NCI-H2081 treated with DMSO at 0.1 percent for 48 hours (cell line): ENCODE data around the gene CRB3.

Experiments
- DNase-seq: peaks from one replicate; lab custom pipeline; 2025; lab: John Stamatoyannopoulos, UW

The CRB3 gene

GRCh38 chr19:6466526-6467248 is 2.6 kb downstream of the CRB3 start:
- DNase-seq = no peak

DNA sequence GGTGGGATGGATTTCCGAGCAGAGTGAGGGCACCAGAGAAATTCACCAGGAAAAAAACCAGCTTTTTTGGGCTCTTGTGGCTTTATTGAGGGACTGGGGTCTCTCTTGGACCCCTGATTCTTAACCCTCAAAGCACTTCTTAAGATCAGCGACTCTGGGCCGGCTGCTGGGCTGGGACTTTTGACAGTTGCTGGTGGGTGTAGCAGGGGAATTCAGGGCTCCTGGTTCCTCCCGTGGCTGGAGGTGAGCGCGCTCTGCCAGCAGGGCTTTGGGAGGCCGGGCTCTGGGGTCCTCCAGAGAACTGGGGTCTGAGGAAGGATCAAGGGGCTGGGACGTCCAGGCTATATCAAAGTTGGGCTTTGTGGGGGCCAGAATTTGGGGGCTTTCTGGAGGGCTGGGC is 3.3 kb downstream of the CRB3 start:
- no peak for DNase-seq

GRCh38 chr19:6470173-6470572 is 6.1 kb downstream of the CRB3 start:
- no peak for DNase-seq

- no peak for DNase-seq
These were observed 7.0 kb downstream of the CRB3 start for GRCh38 chr19:6471076-6471475.

DNA sequence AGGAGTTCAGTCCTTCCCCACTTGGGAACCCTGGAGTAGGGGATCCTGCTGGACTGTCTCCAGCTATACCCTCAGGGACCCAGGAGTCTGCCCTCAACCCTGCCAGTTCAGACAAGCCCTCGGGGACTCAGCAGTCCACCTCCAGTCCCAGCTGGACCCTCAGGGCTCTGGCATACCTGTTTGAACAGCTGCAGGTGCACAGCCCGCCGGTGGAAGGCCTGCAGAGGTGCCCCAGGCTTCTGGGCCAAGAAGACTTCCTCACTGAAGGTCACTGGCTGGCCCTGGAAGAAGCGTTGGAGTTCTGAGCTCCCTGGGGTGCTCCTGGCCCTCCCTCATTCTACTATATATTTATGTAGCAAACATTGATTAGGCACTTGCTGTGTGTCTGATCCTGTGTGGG is 8.6 kb downstream of the CRB3 start:
- DNase-seq = no peak

DNA sequence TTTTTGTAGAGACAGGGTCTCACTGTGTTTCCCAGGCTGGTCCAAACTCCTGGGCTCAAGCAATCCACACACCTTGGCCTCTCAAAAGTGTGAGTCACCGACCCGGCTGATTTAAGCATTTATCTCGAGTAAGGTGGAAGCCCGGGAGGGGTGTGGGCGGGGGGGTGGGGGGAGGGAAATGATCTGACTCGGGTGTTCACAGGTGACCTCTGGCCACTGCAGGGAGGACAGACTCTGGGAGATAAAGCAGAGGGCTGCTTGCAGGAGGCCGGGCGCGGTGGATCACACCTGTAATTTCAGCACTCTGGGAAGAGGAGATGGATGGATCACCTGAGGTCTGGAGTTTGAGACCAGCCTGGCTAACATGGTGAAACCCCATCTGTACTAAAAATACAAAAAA is 9.6 kb downstream of the CRB3 start:
- no peak for DNase-seq

DNA sequence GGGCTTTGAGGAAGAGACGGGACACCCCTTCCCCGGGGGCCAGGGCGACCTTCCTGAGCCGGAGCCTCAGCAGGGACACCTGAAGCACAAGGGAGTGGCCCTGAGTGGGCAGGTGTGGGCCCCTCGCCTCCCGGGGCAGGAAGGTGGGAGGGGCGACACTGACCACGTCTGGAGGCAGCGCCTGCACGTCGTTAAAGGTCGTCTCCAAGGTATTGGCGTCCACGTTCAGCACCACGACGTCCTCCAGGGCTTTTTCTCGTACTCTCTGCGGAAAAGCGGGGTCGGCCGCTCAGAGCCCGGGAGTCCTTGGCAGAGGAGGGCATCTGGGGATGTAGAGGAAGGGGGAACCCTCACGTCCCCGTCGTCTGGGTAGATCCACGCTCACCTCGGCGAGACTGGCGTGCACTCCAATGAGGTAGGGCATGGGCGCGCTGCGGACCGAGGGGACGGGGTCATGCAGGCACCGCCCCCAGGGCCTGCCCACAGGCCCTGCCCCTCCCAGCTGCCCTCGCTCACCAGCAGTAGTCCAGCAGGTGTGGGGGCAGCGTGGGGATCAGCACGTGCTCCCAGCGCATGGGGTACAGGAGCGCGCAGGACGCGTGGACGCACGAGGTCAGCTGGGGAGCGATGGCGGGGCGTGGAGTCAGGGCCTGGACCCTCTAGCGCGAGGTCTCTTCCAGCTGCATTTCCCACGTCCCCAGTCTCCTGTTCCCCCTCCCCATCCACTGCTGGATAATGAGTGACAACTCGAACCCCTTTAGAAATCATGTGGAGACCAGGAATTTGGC is 11.4 kb downstream of the CRB3 start:
- DNase-seq = no peak

DNA sequence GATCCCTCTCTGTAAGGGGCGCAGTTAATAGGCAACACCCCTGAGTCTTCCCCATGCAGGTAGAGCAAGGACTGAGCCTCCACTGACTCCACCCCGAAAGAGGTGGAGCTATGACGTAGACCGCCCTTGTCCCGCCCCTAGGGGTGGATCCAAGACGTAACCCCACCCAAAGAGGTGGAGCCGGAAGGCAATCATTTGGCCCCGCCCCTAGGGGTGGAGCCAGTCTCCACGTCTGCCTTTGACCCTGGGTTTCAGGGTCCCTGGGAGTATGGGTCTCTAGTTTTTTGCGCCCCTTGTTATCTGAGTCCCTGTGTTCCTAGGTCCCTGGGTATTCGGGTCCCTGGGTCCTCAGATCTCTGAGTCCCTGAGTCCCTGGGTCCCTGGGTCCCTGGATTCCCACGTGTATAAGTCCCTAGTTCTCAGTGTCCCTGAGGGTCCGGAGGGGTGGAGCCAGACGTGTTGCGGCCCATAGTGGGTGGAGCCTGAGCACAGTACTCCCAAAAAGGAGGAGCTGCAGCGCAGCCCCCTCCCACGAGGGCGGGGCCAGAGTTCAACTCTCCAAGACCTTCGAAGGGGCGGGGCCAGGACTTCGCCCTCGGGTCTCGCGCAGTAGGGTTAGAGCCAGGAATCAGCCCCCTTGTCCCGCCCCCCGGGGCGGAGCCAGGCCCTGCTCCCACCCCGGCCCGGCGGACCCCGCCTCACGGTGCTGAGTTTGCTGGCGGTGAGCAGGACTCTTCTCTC is 12.3 kb downstream of the CRB3 start:
- DNase-seq = no peak

- DNase-seq = no peak
These were observed 12.9 kb downstream of the CRB3 start for GRCh38 chr19:6476896-6477431.

DNA sequence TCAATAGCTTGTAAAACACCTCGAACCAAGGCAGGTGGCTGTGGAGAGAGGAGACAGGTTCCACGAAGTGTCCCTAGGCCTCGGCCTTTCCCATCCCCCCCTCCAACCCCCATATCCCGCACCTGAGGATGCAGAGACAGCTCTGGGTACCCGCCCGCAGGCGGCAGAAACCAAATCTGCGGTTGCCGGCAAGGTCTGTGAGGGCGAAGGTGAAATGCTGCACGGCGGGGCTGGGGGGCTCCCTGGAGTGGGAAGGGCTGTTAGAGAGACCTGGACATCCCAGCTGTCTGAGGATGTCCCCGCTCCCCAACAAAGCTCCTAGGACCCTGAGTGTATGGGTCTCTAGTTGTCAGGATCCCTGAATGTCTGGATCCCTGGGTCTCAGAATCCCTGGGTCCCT is 14.7 kb downstream of the CRB3 start:
- no peak for DNase-seq

DNA sequence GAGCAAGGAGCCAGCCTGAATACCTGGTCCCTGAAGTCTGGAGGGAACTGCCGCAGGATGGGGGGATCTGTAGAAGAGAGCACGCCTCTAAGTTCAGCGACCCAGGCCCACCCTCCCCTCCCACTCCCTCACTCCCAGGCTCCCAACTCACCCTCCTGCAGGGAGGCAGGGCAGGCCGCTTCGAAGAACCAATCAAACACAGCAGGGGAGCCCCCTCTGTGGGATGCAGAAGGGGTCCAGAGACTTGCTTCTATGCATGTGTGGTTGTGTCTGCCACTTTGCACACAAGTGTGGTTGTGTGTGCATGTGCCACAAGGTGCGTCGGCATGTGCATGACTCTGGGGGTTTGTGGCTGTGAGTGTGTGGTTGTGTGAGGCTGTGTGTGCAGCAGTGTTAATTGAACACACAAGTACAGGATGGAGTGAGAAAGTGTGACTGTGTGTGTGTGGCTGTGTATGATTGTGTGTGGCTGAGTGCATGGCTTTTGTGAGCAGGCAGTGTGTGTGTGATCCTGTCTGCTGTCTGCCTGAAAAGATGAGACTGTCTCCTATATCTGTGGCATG is 15.8 kb downstream of the CRB3 start:
- no peak for DNase-seq

DNA sequence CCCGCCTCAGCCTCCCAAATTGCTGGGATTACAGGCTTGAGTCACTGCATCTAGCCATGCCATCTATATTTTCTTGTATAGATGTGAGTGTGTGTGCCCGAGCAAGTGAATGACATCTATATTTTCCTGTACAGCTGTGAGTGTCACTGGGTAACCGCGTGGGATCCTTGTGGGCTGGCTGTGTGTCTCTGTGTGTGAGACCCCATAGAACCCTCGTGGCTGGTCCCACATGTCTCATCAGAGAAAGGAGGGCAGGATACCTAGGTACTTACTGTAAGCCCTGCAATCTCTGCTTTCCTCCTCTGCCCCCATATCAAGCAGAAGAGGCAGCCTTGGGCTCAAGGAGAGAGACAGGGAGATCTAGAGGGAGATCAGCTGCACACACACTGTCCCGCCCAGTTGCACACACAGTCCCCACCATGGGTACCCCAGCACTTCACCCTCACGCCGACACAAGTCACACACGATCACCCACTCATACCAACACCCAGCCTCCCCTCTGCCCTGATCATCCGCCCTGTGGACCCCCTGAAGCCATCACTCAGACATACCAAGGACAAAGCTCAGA is 16.9 kb downstream of the CRB3 start:
- no peak for DNase-seq

GRCh38 chr19:6481541-6482342 is 17.7 kb downstream of the CRB3 start, which contains the start of gene DENND1C:
Gene DENND1C, minus strand, starts transcription at chr19:6481787. Its CDS starts 92 bp downstream, at chr19:6481695.
- DNase-seq = no peak

DNA sequence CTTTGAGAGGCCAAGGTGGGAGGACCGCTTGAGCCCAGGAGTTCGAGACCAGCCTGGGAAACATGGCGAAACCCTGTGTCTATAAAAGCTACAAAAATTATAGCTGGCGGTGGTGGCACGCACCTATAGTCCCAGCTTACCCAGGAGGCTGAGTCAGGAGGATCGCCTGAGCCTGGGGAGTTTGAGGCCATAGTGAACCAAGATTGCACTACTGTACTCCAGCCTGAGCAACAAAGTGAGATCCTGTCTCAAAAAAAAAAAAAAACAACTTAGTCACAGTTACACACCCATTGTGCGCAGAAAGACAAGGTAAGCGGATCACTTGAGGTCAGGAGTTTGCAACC is 18.2 kb downstream of the CRB3 start:
- no peak for DNase-seq

GRCh38 chr19:6483235-6483634 is 19.2 kb downstream of the CRB3 start:
- no peak for DNase-seq

GRCh38 chr19:6484230-6484629 is 20.2 kb downstream of the CRB3 start:
- no peak for DNase-seq

DNA sequence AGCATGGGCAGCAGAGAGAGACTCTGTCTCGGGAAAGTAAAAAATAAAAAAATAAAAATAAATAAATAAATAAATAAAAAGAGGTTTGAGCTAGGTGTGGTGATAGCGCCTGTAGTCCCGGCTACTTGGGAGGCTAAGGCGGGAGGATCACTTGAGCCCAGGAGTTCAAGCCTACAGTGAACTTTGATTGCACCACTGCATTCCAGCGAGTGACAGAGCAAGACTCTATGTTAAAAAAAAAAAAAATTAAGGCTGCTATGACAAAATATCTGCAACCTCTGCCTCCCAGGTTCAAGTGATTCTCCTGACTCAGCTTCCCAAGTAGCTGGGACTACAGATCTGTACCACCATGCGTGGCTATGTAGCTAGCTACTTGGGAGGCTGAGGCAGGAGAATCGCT is 20.8 kb downstream of the CRB3 start:
- no peak for DNase-seq

DNA sequence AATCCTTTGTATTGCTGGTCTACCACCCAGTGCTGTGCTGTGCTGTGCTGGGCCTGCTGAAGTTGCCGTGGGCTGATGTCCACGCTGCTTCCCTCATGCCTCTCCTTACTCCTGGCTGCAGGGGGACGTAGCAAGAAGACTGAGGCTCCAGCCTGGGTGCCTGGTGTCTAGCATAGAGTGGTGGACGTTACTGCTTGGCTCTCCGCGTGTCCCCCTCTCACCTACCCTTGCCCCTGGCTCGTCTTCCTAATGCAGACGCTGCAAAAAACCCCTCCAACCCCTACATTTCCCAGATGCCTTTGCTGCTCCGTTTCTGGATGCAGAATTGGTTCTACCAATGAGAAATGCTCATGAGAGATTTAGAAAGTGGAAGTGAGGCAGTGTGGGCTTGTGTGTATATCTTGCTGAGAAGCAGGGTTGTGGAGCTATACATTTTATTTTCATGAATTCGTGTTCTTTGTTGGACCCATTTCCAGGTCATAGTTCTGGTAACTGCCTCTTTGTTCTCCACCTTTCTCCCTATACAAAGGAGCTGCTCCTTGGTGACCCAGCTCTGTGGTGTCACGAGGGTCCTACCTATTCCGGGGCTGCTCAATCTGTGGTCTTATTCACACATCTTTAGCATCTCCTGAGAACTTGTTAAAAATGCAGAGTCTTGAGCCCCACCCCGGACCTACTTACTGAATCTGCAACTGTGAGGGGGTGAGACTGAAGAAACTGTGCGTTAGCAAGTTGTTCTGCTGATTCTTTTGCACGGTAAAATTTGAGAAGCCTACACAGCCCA is 25.4 kb downstream of the CRB3 start:
- DNase-seq = no peak

DNA sequence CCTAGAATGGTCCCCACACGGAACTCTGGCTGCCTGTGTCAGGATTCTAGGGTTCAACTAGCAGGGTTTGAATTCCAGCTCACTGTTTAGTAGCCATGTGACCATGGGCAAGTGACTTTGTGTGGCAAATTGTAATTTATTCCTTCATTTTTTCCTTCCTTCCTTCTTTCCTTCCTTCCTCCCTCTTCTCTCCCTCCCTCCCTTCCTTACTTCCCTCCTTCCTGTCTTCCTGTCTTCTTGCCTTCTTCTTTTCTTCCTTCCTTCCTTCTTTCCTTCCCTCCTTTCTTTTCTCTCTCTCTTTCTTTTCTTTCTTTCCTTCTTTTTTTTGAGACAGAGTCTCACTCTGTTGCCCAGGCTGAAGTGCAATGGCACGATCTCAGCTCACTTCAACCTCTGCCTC is 26.1 kb downstream of the CRB3 start:
- DNase-seq = no peak
